OCI-LY3 (cell line): ENCODE results near the gene CCDC106.

Experiments used
- H2AFZ ChIP-seq: fragments of 200-600, 300-600 bp; shearing (Covaris generic); 2 replicates; pipeline ENCODE4 v1.6.0; 2014; ENCODE audit warnings: antibody characterized with exemption, low read depth, low read length
- H3K27ac ChIP-seq: fragments of 200-600, 300-600 bp; sonication (generic); 2 replicates; pipeline ENCODE4 v1.5.1; 2014; ENCODE audit warnings: mild to moderate bottlenecking, low read length, moderate library complexity, mixed read lengths
- H3K27me3 ChIP-seq: fragments of 200-600, 300-600 bp; sonication (generic); 2 replicates; pipeline ENCODE4 v1.6.1; 2014; ENCODE audit warnings: low read depth, low read length, mixed read lengths
- H3K36me3 ChIP-seq: fragments of 200-600, 300-600 bp; sonication (generic); replicated peaks from 2 replicates; pipeline ENCODE3; 2014; ENCODE audit warnings: low read depth, low read length, mixed read lengths
- H3K4me1 ChIP-seq: fragments of 300-600, 200-600 bp; sonication (generic); 2 replicates; pipeline ENCODE4 v1.6.1; 2014; ENCODE audit warnings: low read length, mixed read lengths
- H3K4me2 ChIP-seq: fragments of 200-600, 300-600 bp; sonication (generic); 2 replicates; pipeline ENCODE4 v1.6.1; 2014; ENCODE audit warnings: low read length, mixed read lengths
- H3K4me3 ChIP-seq: fragments of 300-600, 200-600 bp; sonication (generic); 2 replicates; pipeline ENCODE4 v1.5.1; 2014; ENCODE audit warnings: antibody characterized with exemption, mild to moderate bottlenecking, low read length, moderate library complexity
- H3K79me2 ChIP-seq: fragments of 300-600, 200-600 bp; shearing (Covaris generic); 2 replicates; pipeline ENCODE4 v1.6.1; 2014; ENCODE audit warnings: mild to moderate bottlenecking, low read length, mixed read lengths
- H3K9ac ChIP-seq: fragments of 300-600, 200-600 bp; shearing (Covaris generic); 2 replicates; pipeline ENCODE4 v1.6.0; 2014; ENCODE audit warnings: mild to moderate bottlenecking, low read length, moderate library complexity
- H3K9me3 ChIP-seq: fragments of 200-600, 300-600 bp; shearing (Covaris generic); 2 replicates; pipeline ENCODE4 v1.6.1; 2014; ENCODE audit warnings: low read length, mixed read lengths; ENCODE audit not compliant: insufficient read depth
- H4K20me1 ChIP-seq: fragments of 200-600, 300-600 bp; sonication (generic); 2 replicates; pipeline ENCODE4 v1.6.1; 2016; ENCODE audit warnings: low read length, mixed read lengths; ENCODE audit not compliant: insufficient read depth
- EZH2phosphoT487 ChIP-seq: fragments of 200-600 bp; shearing (Covaris generic); IDR thresholded peaks from 2 replicates; pipeline ENCODE4 v1.6.1; 2018; ENCODE audit warnings: antibody characterized with exemption, mixed run types, low read depth
- TF ChIP-seq, protein P1 (sequence below): fragments of 200-600, 300-600 bp; sonication (generic); IDR thresholded peaks from 2 replicates; pipeline ENCODE4 v1.5.1; 2014; ENCODE audit warnings: antibody characterized with exemption, low read length, low read depth

The CCDC106 gene

DNA sequence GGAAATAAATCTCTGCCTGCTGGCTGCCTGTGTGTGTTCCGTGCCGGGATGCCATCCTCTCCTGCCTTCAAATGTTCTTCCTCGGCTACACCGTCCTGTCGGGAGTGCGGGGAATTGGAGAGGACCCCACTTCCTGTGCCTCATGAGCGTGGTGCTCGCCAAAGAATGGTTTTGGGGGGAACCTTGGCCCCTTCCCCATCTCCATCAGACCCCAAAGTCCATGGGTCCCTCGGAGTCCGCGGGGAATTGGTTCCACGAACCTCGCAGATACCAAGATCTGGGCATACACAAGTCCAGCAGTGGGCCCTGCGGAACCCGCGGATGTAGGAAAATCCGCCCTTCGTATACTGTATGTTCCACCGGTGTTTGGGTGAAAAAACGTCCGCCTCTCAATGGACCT lies 44.9 kb upstream of the CCDC106 start:
- H3K9me3 ChIP-seq, result no peaks in the 10 kb centered on the region
- H3K4me1 ChIP-seq, result peaks cover 30% of the 10 kb centered on the region
- no peak overlapping the region for H3K9ac ChIP-seq
- H3K4me2 ChIP-seq, result no peak overlapping the region
- H3K27ac ChIP-seq, result no peak overlapping the region
- H3K27me3 ChIP-seq, result no peaks in the 10 kb centered on the region
- H3K36me3 ChIP-seq, result peaks cover 13% of the 10 kb centered on the region
- H2AFZ ChIP-seq, result no peak overlapping the region
- no peak for TF ChIP-seq EZH2phosphoT487
- TF ChIP-seq, protein P1, sequence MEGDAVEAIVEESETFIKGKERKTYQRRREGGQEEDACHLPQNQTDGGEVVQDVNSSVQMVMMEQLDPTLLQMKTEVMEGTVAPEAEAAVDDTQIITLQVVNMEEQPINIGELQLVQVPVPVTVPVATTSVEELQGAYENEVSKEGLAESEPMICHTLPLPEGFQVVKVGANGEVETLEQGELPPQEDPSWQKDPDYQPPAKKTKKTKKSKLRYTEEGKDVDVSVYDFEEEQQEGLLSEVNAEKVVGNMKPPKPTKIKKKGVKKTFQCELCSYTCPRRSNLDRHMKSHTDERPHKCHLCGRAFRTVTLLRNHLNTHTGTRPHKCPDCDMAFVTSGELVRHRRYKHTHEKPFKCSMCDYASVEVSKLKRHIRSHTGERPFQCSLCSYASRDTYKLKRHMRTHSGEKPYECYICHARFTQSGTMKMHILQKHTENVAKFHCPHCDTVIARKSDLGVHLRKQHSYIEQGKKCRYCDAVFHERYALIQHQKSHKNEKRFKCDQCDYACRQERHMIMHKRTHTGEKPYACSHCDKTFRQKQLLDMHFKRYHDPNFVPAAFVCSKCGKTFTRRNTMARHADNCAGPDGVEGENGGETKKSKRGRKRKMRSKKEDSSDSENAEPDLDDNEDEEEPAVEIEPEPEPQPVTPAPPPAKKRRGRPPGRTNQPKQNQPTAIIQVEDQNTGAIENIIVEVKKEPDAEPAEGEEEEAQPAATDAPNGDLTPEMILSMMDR, result no peak
- no peak overlapping the region for H3K4me3 ChIP-seq
- no peaks in the 10 kb centered on the region for H4K20me1 ChIP-seq
- peaks cover 36% of the 10 kb centered on the region for H3K79me2 ChIP-seq

DNA sequence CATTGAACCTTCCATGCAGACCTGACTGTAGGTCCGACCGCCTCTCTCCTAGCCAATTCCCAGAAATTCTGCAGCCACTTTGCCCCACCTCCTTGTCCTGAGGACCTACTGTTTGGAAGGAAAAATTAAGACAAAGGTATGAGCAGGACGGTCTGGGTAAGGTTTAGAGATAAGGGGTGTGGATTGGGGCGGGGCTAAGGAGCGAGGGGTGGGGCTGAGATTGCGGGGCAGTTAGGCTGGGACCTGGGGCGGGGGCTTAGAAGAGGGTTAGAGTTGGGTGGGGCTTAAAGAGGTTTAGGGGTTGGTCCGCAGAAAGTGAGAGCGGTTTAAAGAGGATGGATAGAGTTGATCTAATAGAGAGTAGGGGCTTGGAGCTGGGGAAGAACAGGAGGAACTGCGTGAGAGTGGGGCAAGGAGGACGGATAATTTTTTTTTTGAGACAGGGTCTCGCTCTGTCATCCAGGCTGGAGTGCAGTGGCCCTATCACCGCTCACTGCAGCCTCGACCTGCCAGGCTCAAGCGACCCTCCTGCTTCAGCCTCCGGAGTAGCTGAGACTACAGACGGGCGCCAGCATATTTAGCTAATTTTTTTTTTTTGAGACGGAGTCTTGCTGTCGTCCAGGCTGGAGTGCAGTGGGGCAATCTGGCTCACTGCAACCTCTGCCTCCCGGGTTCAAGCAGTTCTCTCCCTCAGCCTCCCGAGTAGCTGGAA lies 44.3 kb upstream of the CCDC106 start:
- Histone ChIP-seq H3K4me2 (peak overlapping the region; percentile 87; the same call in 1 of the 2 replicates), H2AFZ (no peak overlapping the region)

DNA sequence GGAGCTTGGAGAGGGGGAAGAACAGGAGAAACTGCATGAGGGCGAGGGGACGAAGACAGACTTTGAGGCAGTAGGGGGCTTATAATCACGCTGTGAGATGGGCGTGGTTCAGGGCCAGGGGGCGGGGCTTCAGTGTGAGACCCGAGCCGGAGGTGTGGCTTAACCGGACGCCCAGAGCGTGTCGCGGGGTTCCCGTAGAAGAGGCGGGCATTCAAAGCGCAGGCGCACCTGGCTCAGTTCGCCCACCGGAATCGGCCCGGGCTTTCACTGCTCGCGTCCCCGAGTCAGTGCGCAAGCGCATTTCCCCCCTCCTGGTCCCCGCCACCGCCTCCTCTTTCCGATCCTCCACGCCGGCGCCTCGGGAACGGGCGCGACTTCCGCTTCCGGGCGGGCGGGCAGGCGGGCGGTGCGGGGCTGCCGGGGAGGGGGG lies 42.8 kb upstream of the CCDC106 start:
- peak overlapping the region; percentile 88 for H3K27ac ChIP-seq
- TF ChIP-seq, protein P1, result no peak
- no peak for TF ChIP-seq EZH2phosphoT487
- peak overlapping the region; percentile 97 for H3K9ac ChIP-seq
- peak overlapping the region; percentile 87 for H3K4me2 ChIP-seq
- no peaks in the 10 kb centered on the region for H4K20me1 ChIP-seq
- peaks cover 26% of the 10 kb centered on the region for H3K36me3 ChIP-seq
- 0 out of 2 replicates have a peak overlapping the region, but pooled peaks have one; percentile 8 for H2AFZ ChIP-seq
- no peaks in the 10 kb centered on the region for H3K9me3 ChIP-seq
- H3K27me3 ChIP-seq, result no peaks in the 10 kb centered on the region
- peaks cover 46% of the 10 kb centered on the region for H3K79me2 ChIP-seq
- peaks cover 22% of the 10 kb centered on the region for H3K4me1 ChIP-seq
- H3K4me3 ChIP-seq, result peak overlapping the region; percentile 91

More for the DNA sequence above, 44.3 kb upstream of the CCDC106 start:
- peaks cover 34% of the 10 kb centered on the region for H3K79me2 ChIP-seq
- peaks cover 16% of the 10 kb centered on the region for H3K36me3 ChIP-seq
- H3K27ac ChIP-seq, result no peak overlapping the region
- no peaks in the 10 kb centered on the region for H3K27me3 ChIP-seq
- H3K9me3 ChIP-seq, result no peaks in the 10 kb centered on the region
- no peak overlapping the region for H3K9ac ChIP-seq
- H3K4me3 ChIP-seq, result no peak overlapping the region
- no peaks in the 10 kb centered on the region for H4K20me1 ChIP-seq
- H3K4me1 ChIP-seq, result peaks cover 24% of the 10 kb centered on the region
- TF ChIP-seq EZH2phosphoT487, result no peak
- TF ChIP-seq, protein P1, result no peak

- H3K27ac ChIP-seq, result peak within 1 kb of the TSS; percentile 88
- H4K20me1 ChIP-seq, result no peaks in the 10 kb centered on the region
- peaks cover 20% of the 10 kb centered on the region for H3K4me1 ChIP-seq
- no peaks in the 10 kb centered on the region for H3K27me3 ChIP-seq
- peak within 1 kb of the TSS; percentile 91 for H3K4me3 ChIP-seq
- H3K9me3 ChIP-seq, result no peaks in the 10 kb centered on the region
- H3K36me3 ChIP-seq, result peaks cover 27% of the 10 kb centered on the region
- H3K9ac ChIP-seq, result peak within 1 kb of the TSS; percentile 97
- H2AFZ ChIP-seq, result 0 out of 2 replicates have a peak within 1 kb of the TSS, but pooled peaks have one; percentile 8
- TF ChIP-seq, protein P1, result peak; percentile 83
- no peak for TF ChIP-seq EZH2phosphoT487
- H3K79me2 ChIP-seq, result peaks cover 48% of the 10 kb centered on the region
- H3K4me2 ChIP-seq, result peak within 1 kb of the TSS; percentile 95
Observed at GRCh38 chr19:55605637-55606470, 42.2 kb upstream of the CCDC106 start, which contains the start of gene ZNF865. Gene ZNF865, plus strand, starts transcription at chr19:55605647. Its CDS starts 7,972 bp downstream, at chr19:55613619.
